ENCODE results near the gene NFKBIE.

- TF ChIP-seq EZH2 (IDR thresholded peaks at IDR 0.05) (no peak), POLR2AphosphoS5 (IDR thresholded peaks at IDR 0.05; ENCODE audit: borderline replicate concordance, low read depth, low read length) (no peak)
Measured at GRCh38 chr6:44268095-44268628, 2.8 kb upstream of the NFKBIE start.

Data from SK-N-MC (cell line).